ENCODE measurements around the gene BNIP3.

DNA sequence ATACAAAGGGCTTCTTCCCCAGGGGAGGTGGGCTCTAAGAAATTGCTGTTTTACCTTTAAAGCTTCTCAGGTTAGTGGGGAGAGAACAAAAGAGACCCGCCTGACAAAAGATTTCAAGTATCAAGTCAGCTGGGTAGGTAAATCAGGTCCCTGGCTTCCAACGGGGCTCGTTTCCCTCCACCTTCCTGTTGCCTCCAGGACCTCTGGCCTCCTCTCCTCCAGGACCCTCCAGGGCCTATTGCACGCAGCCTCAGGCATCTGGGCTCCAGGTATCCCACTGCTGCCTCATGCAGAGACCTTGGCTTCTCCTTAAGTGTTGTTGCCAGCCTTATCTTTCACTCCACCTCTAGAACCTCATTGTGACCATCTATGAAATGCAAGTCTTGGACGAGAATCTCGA is 2.9 kb downstream of the BNIP3 start:
- no peak for TF ChIP-seq POLR2A (IDR thresholded peaks at IDR 0.05; ENCODE audit: borderline replicate concordance, extremely low read depth, insufficient read depth, insufficient read length)
- TF ChIP-seq, protein P1, sequence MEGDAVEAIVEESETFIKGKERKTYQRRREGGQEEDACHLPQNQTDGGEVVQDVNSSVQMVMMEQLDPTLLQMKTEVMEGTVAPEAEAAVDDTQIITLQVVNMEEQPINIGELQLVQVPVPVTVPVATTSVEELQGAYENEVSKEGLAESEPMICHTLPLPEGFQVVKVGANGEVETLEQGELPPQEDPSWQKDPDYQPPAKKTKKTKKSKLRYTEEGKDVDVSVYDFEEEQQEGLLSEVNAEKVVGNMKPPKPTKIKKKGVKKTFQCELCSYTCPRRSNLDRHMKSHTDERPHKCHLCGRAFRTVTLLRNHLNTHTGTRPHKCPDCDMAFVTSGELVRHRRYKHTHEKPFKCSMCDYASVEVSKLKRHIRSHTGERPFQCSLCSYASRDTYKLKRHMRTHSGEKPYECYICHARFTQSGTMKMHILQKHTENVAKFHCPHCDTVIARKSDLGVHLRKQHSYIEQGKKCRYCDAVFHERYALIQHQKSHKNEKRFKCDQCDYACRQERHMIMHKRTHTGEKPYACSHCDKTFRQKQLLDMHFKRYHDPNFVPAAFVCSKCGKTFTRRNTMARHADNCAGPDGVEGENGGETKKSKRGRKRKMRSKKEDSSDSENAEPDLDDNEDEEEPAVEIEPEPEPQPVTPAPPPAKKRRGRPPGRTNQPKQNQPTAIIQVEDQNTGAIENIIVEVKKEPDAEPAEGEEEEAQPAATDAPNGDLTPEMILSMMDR (IDR thresholded peaks at IDR 0.05 in 2 of 3, conservative IDR thresholded peaks at IDR 0.05 in 1 of 3; ENCODE audit: borderline replicate concordance in 1 of 3, insufficient read depth in 1 of 3, low read depth in 2 of 3, low read length in 2 of 3), result no peak
- TF ChIP-seq POLR2AphosphoS5 (IDR thresholded peaks at IDR 0.05; ENCODE audit: low read depth, low read length), result no peak
- TF ChIP-seq, protein P2, sequence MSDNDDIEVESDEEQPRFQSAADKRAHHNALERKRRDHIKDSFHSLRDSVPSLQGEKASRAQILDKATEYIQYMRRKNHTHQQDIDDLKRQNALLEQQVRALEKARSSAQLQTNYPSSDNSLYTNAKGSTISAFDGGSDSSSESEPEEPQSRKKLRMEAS (IDR thresholded peaks at IDR 0.05), result no peak
- TF ChIP-seq YY1 (IDR thresholded peaks at IDR 0.05; ENCODE audit: extremely low read depth, insufficient replicate concordance, low read depth, low read length), result no peak

Measured in HCT116 (cell line).